GM18519 (cell line): ENCODE results near the gene RPLP1.

Source experiments
- ATAC-seq: cut with Tn5 transposase; IDR thresholded peaks from one replicate; pipeline ENCODE4 v1.9.1; 2021; ENCODE audit warnings: mild to moderate bottlenecking, moderate library complexity; ENCODE audit not compliant: unreplicated experiment, low FRiP score

The RPLP1 gene

DNA sequence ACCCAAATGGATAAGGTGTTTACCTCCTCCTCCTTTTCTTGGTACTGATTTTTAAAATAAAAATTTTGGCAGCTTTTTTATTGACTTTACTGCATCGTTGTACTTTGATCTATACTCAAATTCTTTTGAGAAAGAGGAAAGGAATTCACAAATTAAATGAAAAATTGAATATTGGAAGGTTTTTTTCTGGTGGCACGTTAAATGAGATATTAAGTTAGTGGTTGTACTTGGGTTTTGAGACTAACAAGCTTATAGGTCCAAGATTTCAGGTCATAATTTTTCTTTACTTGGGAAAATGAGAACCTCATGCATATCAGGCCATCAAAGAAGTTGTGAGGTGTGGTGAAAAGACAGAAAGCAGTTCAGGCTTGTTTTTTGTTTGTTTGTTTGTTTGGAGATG is 14.1 kb downstream of the RPLP1 start:
- ATAC-seq, result no peak

DNA sequence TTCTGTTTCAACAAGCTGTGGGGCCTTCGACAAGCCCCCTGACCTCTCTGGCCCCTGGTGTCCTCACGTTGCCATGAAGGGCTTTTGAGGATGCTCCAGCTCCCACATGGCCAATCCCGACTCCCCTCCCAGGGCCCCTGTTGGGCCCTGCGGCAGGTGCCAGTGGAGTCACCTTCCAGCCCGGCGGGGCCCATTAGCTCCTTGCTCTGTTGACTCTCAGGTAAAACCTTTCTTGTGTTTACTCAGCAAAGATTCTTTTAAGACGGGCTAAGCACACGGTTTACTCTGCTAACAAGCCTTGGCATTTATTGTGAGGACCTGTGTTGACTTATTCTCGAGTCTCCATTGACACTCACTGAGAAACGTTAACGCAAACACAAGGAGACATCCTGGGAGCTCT is 15.0 kb downstream of the RPLP1 start:
- no peak for ATAC-seq

DNA sequence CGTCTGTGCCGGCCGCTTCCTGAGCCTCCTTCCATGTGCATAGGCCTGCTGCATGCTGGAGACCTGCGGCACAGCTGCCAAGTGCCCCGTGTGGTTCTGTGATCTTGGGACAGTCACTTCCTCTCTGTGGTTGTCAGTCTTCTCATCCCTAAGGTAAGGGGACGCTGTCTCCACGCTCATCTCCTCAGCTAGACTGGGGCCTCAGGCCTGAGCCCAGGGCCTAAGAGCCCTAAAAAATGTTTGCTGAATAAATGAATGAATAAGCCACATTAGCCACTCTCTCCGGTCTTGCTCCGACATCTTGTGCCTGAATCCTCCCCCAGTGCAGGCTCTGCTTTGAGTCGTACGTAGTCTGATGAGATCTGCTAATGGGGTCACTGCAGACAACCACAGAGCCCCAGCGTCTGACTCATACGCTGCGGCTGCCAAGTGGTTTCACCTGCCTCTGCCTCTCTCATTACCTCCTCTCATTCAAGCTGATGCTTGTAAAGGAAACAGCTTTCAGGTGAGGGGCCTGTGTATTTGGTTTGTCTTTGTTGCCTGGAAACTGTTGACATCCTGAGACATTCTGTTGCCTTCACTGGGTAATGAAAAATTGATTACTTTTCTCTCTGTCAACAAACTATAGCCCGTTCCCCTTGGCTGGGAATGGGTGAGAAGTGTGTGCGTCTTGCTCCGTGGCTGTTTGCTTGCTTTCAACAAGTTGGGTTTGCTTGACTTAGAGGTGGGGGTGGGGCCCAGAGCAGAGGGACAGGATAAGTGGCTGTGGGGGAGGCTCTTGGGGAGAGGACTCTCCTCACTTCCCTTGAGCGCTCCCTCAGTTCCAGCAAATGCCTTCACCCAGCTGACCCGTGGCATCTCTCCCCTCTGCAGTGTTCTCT is 15.9 kb downstream of the RPLP1 start:
- ATAC-seq, result no peak

DNA sequence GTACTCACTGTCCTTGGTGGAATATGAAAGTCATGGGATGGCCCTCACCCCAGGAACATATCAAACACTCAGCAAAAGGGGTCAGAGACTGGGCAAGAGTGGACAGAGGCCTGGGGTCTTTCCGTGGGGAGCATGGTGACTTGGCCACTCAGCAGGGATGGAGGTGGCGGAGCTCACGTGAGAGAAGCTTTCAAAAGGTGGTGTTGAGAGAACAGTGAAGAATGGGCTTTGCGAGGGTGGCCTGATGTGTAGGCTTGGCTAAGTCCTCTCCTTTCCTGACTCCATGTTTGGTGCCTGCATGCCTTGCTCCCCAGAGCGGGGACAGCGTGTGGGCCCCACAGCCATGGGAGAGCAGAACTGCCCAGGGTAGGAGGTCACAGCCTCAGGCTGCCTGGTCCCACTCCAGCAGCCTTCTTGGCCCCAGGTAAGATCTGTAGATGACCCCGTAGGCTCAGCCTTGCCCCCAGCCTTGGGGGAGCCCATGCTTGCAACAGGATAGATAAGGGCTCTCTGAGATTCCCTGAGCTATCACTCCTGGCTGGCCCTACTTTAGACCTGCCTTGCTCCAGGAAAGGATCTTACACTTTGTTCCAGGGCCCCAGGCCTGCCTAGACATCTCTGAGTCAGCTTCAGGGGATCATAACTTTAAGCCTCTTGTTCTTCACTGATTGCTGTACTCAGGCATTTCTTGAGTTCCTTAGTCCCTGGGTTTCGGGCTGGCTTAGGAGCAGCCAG is 17.0 kb downstream of the RPLP1 start:
- no peak for ATAC-seq

GRCh38 chr15:69472046-69472445 is 19.4 kb downstream of the RPLP1 start:
- ATAC-seq, result no peak

DNA sequence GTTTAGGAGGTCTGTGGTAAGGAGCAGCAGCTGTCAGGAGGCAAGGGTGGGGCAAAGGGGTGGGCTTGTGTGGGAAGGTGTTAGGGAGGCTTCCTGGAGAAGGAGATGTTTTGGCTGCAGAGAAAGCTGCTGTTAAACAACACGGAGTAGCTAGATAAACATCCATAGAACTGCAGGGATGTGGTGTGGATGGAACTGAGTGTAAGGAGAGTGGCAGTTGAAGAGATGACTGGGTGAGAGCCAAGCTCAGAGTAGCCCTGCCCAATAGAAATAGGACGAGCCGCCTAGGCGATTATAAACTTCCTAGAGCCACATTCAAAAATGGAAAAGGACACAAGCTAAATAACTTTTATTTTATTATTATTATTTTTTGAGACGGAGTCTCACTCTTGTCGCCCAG is 19.9 kb downstream of the RPLP1 start:
- no peak for ATAC-seq

DNA sequence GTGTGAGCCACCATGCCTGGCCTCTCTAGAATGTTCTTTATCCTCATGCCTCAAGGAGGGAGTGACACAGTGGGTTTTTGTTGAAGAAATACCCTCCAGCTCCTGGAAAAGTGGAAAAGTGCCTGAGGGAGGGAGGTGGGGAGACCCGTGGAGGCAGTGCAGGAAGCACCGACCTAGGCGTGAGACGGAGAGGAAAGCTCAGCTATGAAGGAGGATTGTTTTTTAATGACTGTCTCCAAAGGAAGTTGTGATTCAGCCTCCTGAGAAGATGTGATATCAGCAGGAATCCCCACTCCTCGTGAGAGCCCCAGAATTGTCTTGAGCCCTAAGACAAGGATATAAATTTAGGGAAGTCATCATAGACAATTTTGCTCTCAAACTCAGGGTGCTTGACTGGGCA is 21.7 kb downstream of the RPLP1 start:
- ATAC-seq, result no peak

- ATAC-seq, result no peak
These were observed 22.3 kb downstream of the RPLP1 start for GRCh38 chr15:69474846-69475455.

- no peak for ATAC-seq
These were observed 23.2 kb downstream of the RPLP1 start for GRCh38 chr15:69475769-69476358.

GRCh38 chr15:69476704-69477473 is 24.3 kb downstream of the RPLP1 start:
- ATAC-seq, result no peak

- no peak for ATAC-seq
These were observed 25.7 kb downstream of the RPLP1 start for GRCh38 chr15:69478259-69478781.

DNA sequence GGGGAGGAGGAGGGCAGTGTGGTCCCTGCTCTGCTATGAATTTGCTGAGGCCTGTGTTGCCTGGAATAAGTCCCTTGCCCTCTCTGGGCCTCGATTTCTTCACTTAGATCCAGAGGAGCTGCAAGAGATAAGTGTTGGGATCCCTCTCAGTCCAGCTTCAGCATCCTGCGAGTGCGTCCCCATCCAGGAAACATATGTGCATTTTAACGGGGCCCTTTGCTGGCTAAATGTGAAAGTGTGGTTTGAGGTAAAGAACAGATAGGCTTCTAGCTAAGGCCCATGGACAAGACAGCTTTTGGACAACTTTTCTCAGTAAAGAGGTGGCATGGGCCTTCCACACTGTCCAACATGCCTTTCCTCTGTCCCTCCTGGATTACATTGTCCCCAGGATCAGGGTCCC is 26.5 kb downstream of the RPLP1 start:
- ATAC-seq, result no peak

DNA sequence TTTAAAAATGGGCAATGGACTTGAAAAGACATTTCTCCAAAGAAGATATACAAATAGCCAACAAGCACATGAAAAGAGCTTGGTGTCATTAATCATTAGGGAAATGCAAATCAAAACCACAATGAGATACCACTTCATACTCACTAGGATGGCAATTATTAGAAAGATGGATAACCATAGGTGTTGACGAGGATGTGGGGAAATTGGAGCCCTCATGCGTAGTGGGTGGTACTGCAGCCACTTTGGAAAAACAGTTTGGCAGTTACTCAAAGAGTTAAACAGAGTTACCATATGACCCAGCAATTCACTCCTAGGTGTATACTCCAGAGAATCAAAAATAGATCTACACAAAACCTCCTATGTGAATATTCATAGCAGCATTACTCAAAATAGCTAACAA is 27.4 kb downstream of the RPLP1 start:
- ATAC-seq, result no peak

GRCh38 chr15:69480932-69481331 is 28.3 kb downstream of the RPLP1 start:
- no peak for ATAC-seq

DNA sequence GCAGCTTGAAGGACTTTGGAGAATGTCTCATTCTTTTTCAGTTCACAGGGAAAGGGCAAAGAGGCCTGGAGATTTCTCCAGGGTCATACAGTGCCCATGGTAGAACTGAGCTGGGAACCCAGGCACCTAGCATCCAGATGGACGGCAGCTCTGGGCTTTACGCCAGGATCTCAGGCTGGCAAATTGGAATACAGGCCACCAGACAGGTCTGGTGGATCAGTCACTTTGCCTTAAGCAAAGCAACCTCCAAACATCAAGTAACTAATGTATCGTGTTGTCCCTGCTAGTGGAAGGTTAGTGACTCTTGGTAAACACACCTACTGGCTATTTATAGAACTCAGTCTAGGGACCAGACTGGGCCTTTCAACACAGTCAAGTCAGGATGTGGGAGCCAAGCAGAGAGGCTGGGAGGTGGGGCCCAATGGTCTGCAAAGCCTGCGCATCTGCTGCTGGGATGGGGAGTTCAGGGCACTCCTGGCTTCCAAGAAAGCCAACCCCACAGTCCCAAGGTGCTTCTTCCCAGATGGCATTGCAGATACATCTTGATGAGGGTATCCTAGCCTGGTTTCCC is 30.2 kb downstream of the RPLP1 start:
- ATAC-seq, result no peak

DNA sequence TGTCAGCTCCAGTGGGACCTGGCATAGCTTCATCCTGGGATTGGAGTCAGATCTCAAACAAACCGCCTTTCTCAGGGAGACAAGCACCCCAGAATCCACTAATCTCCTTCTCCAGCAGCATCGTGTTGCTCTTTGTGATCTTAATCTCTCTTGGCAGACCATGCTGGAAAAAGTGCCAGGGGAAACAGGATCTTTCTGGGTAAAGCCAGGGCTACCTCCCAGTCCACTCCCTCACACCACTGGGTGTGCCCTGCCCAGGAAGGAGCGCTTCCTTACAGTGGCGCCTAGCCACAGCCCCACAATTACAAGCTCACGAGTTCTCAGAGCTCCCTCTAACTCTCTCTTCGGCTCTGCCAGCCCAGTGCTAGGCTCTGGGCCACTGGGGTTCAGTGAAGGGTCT is 32.2 kb downstream of the RPLP1 start:
- ATAC-seq, result no peak

DNA sequence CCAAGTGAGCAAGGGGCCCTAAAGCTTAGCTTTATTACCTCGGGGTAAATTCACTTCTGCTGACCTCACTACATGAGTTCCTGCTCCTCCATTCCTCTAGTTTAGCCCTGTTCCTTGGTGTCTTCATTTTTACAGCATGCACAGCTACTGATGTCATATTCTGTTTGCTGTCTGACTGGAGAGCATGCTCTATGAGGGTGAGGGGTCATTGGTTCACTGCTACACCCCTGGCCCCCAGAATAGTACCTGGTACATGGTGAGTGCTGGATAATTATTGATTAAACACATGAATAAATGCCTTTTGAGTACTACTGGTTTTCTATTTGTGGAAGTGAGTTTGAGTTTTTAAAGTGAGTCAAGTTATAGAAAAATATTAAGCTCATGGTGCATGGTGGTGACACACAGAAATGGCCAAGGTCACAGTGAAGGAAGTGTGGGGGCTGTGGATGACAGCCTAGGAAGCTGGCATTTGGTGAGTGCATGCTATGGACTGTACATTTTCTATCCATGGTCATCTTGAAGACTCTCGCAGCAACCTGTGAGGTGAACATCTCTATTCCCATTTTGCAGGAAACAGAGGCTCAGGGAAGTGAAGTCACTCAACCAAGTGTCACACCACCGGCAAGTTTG is 34.0 kb downstream of the RPLP1 start:
- ATAC-seq, result no peak

GRCh38 chr15:69489073-69489571 is 36.5 kb downstream of the RPLP1 start:
- ATAC-seq, result no peak

- ATAC-seq, result no peak
These were observed 37.9 kb downstream of the RPLP1 start for GRCh38 chr15:69490356-69491037.
